Stomach (tissue), 4 donors: ENCODE results near the gene STK38.

Experiments used
- CTCF ChIP-seq, 7 experiments: fragments of 450-650 bp in 4 of 7; fragments of 200-600 bp in 3 of 7; sonication (generic) in 3 of 7; IDR thresholded peaks; one replicate each; pipeline ENCODE4 v1.5.1; 2016 to 2019; ENCODE audit warnings: antibody characterized with exemption in 7 of 7, control low read depth in 2 of 7, mild to moderate bottlenecking in 1 of 7
- EP300 ChIP-seq: sonication (generic); formaldehyde crosslinking; IDR thresholded peaks from one replicate; pipeline ENCODE4 v1.6.1; 2017; ENCODE audit warnings: antibody characterized with exemption
- POLR2A ChIP-seq, 4 donors: fragments of 450-650 bp; IDR thresholded peaks; one replicate each; pipeline ENCODE4 v1.6.1; 2016; ENCODE audit warnings: antibody characterized with exemption in 4 of 4, control low read depth in 2 of 4, mild to moderate bottlenecking in 1 of 4, moderate library complexity in 1 of 4
- POLR2AphosphoS5 ChIP-seq, 3 donors: sonication (generic); formaldehyde crosslinking; IDR thresholded peaks; one replicate each; pipeline ENCODE4 v1.6.1; 2016; ENCODE audit warnings: antibody characterized with exemption in 3 of 3

- TF ChIP-seq CTCF (IDR thresholded peaks at IDR 0.05) (no peak), POLR2A (IDR thresholded peaks at IDR 0.05) (no peak), POLR2AphosphoS5 (IDR thresholded peaks at IDR 0.05) (no peak), EP300 (no peak)
These were observed 34.4 kb upstream of the STK38 start for GRCh38 chr6:36581716-36582115.
